Small intestine (tissue), 7 donors: Measurements from ENCODE around the gene SH2D6. TPM values are rescaled to one million over a fixed set of nuclear protein-coding genes. Genes with fewer than 3 reads are reported as not detected.

Source experiments
- DNase-seq, 2 donors: peaks; one replicate each; pipeline versions ENCODE4 v3.0.0 to v3.0.0-alpha.2; 2013
- FAIRE-seq: peaks from 2 replicates; lab custom pipeline; 2012; peaks lifted over from hg19 to GRCh38; lab: Jason Lieb, UNC
- H3K27ac ChIP-seq, 3 donors: one replicate each; pipeline ENCODE4 v1.5.1; 2013; ENCODE audit warnings: low read length in 2 of 3, mild to moderate bottlenecking in 2 of 3, control low read depth in 1 of 3, inconsistent platforms in 1 of 3, low read depth in 1 of 3, moderate library complexity in 1 of 3
- H3K27me3 ChIP-seq, 3 donors: one replicate each; pipeline ENCODE4 v1.6.1; 2013; ENCODE audit warnings: low read length in 3 of 3, inconsistent platforms in 1 of 3; ENCODE audit not compliant: control insufficient read depth in 3 of 3, insufficient read depth in 3 of 3
- H3K36me3 ChIP-seq, 3 donors: one replicate each; pipeline ENCODE4 v1.6.1; 2013; ENCODE audit warnings: low read length in 3 of 3, inconsistent platforms in 1 of 3, low read depth in 1 of 3, mild to moderate bottlenecking in 1 of 3, moderate library complexity in 1 of 3; ENCODE audit not compliant: control insufficient read depth in 3 of 3, insufficient read depth in 2 of 3
- H3K4me1 ChIP-seq, 3 donors: one replicate each; pipeline ENCODE4 v1.6.1; 2013; ENCODE audit warnings: low read length in 2 of 3, inconsistent platforms in 1 of 3, low read depth in 1 of 3, mild to moderate bottlenecking in 1 of 3, moderate library complexity in 1 of 3; ENCODE audit not compliant: control insufficient read depth in 3 of 3, insufficient read depth in 2 of 3
- H3K4me3 ChIP-seq, 3 donors: one replicate each; pipeline ENCODE4 v1.5.1; 2013; ENCODE audit warnings: low read length in 3 of 3, control low read depth in 1 of 3, inconsistent platforms in 1 of 3, low read depth in 1 of 3, mild to moderate bottlenecking in 1 of 3, moderate library complexity in 1 of 3
- H3K9me3 ChIP-seq, 2 donors: one replicate each; pipeline ENCODE4 v1.6.1; 2013; ENCODE audit warnings: low read depth in 1 of 2, low read length in 1 of 2; ENCODE audit not compliant: control insufficient read depth in 2 of 2, insufficient read depth in 1 of 2
- WGBS, 3 donors: extraction: QIAGEN DNeasy Blood & Tissue Kit; methylation state at CpG; one replicate each; pipeline ENCODE4 v1.1.7; 2013; 5-methylcytosine and 5-hydroxymethylcytosine counted together
- polyA plus RNA-seq, 4 donors: library from polyadenylated mRNA; stranded (reverse) in 3 of 4; unstranded in 1 of 4; fragments of 200-250 nt in 3 of 4; fragments of 120-200 nt in 1 of 4; gene quantifications; one replicate each; pipeline versions ENCODE4 v1.2.1 to v1.2.3, GENCODE V29; 2013
- donor health status: healthy with polysubstance abuse.
- donor health status: control.
- donor health status: control.
- donor health status: Bipolar disorder and iron deficiency.
- donor health status: healthy.

SH2D6 gene
- polyA plus RNA-seq, 4 donors = 2.8 to 122 (median 23.8) TPM

DNA sequence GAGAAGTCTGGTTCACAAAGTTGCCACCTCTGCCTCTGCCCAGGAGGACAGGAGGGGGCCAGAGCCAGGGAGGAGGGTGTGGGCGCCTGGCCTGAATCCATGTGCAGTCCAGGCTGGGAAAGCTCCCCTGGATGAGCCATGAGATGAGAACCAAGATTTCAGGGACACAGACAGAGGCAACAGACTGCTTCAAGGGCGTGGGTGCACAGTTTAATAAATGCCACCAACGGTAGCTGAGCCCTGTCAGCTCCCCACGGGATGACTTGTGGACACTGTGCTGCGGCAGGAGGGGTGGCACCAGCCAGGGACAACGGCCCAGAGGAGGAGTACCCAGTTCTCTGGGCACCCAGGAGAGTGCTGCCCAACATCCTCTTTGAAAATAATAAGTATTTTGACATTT lies 23.5 kb upstream of the SH2D6 start:
- WGBS, 3 donors = 80 to 87% (median 84%) methylated on average over 6 of the region's 6 CpGs
- no peak for FAIRE-seq
- no peaks in the 10 kb centered on the region for H3K27me3 ChIP-seq
- H3K4me3 ChIP-seq = no peak overlapping the region
- no peaks in the 10 kb centered on the region for H3K4me1 ChIP-seq
- H3K36me3 ChIP-seq = peaks cover 4 to 83% (median 5%) of the 10 kb centered on the region in 3 donors
- H3K27ac ChIP-seq = no peak overlapping the region
- DNase-seq = no peak
- H3K9me3 ChIP-seq = no peaks in the 10 kb centered on the region

GRCh38 chr2:85395912-85396475 lies 22.5 kb upstream of the SH2D6 start:
- Histone ChIP-seq H3K27me3 (no peaks in the 10 kb centered on the region), H3K27ac (peak overlapping the region in 1 of 3 donors; percentile 45), H3K4me1 (no peaks in the 10 kb centered on the region), H3K36me3 (peaks cover 0 to 83% (median 6%) of the 10 kb centered on the region in 3 donors), H3K9me3 (no peaks in the 10 kb centered on the region), H3K4me3 (no peak overlapping the region)
- FAIRE-seq = no peak
- DNase-seq = no peak
- WGBS, 3 donors = 92 to 93% (median 93%) methylated on average over 14 of the region's 14 CpGs

GRCh38 chr2:85396531-85397470 lies 21.7 kb upstream of the SH2D6 start:
- no peak for DNase-seq
- no peak overlapping the region for H3K4me3 ChIP-seq
- 42 to 52% (median 48%) methylated on average over 5 of the region's 5 CpGs for WGBS, 3 donors
- FAIRE-seq = no peak
- H3K27ac ChIP-seq = peak overlapping the region in 1 of 3 donors; percentile 45
- H3K27me3 ChIP-seq = no peaks in the 10 kb centered on the region
- peaks cover 0 to 83% (median 7%) of the 10 kb centered on the region in 3 donors for H3K36me3 ChIP-seq
- H3K4me1 ChIP-seq = no peaks in the 10 kb centered on the region
- H3K9me3 ChIP-seq = no peaks in the 10 kb centered on the region

DNA sequence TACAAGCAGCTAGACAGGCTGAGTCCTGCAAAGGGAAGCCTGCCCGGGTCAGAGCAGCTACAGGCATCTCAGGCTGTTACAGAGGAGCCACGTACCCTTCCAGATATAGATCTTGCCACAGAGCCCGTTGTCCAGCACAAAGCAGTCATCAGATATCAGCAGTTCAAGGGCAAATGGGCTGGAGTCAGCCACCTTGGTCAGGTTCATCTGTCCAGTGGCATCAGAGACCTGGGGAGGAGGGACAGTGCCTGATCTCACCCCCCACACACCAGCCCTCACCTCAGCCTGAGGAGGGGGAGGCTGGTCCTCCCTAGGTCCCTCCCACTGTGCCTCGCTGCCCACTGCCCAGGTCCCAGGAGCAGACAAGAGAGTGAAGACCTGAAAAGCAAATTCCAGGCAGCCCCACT lies 20.6 kb upstream of the SH2D6 start:
- FAIRE-seq = no peak
- Histone ChIP-seq H3K4me3 (no peak overlapping the region), H3K4me1 (no peaks in the 10 kb centered on the region), H3K27me3 (no peaks in the 10 kb centered on the region), H3K27ac (no peak overlapping the region), H3K36me3 (peaks cover 0 to 74% (median 7%) of the 10 kb centered on the region in 3 donors), H3K9me3 (no peaks in the 10 kb centered on the region)
- no peak for DNase-seq
- 85 to 93% (median 88%) methylated on average over 4 of the region's 4 CpGs for WGBS, 3 donors

DNA sequence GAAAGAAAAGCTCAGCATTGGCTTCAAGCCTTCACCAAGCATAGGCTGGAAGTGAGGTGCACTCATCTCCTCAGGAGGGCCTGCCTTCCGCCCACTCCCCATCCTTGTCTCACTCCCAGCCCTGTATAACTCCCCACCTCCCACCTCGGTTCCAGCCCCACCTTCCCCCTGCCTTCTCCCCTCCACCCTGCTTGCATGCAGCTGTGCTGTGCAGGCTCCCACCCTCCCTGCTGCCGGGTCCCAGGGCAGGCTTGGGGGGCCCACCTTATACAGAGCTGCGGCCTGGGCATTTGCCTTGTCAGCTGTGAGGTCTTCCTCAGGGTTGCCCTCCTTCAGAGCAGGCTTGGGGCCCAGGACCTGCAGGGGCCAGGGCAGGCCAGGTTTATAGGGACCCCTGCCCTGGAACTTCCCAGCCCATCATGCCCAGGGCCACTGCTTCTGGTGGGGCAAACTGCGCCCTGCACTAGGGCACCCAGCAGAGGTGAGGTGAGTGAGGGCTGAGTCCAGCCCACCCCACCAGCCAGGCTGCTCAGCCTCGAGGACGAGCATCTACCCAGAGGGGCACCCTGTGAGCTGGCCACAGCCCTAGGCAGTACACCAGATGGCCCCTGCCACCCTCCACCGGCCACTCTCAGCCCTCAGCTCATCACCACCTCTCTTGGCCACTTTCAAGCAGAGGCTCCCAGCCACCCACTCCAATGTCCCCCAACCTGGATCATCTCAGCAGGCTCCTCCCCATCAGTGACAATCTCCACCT lies 19.9 kb upstream of the SH2D6 start:
- FAIRE-seq = no peak
- DNase-seq = no peak
- no peaks in the 10 kb centered on the region for H3K4me1 ChIP-seq
- H3K9me3 ChIP-seq = peaks cover 0 to 5% of the 10 kb centered on the region in 2 donors
- H3K36me3 ChIP-seq = peaks cover 0 to 70% (median 7%) of the 10 kb centered on the region in 3 donors
- WGBS, 3 donors = 92 to 97% (median 93%) methylated on average over 5 to 8 of the region's 8 CpGs
- no peak overlapping the region for H3K27ac ChIP-seq
- H3K4me3 ChIP-seq = no peak overlapping the region
- H3K27me3 ChIP-seq = no peaks in the 10 kb centered on the region

DNA sequence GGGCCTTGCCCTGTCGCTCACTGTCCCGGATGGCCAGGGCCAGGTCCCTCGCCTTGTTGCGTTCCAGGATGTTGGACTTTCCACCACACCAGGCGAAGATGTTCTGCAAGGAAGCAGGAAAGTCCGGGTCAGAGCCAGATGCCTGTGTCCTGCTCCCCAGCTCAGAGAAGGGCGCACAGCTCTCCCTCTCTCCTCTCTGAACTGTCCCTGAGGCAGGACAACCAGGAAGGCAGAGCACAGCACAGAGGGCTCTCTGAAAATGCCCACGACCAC lies 19.4 kb upstream of the SH2D6 start:
- DNase-seq (no peak), FAIRE-seq (no peak)
- Histone ChIP-seq H3K4me3 (no peak overlapping the region), H3K9me3 (peaks cover 0 to 5% of the 10 kb centered on the region in 2 donors), H3K36me3 (peaks cover 0 to 65% (median 7%) of the 10 kb centered on the region in 3 donors), H3K4me1 (no peaks in the 10 kb centered on the region), H3K27me3 (no peaks in the 10 kb centered on the region), H3K27ac (no peak overlapping the region)
- 91 to 95% (median 95%) methylated on average over 8 of the region's 8 CpGs for WGBS, 3 donors

DNA sequence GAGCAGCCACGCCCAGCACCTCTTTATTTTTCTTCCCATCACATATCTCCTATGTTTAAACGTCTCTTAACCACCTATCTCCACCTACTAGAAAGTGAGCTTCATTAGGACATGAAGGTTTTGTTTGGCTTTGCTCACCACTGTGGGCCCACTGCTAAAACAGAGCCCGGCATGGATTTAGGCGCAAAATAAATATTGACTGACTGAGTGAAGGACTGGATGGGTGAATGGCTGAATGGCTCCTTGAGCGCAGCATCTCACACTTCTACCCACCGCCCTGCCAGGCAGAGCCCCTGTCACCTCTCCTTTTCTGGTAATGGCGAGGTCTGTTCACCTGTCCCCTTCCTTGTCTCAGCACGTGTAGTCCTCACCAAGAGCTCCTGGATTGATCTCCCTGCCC lies 18.5 kb upstream of the SH2D6 start:
- H3K27ac ChIP-seq = no peak overlapping the region
- DNase-seq (no peak), FAIRE-seq (no peak)
- 93 to 95% (median 93%) methylated on average over 8 of the region's 8 CpGs for WGBS, 3 donors
- H3K4me3 ChIP-seq = no peak overlapping the region
- H3K4me1 ChIP-seq = no peaks in the 10 kb centered on the region
- H3K36me3 ChIP-seq = peaks cover 0 to 56% (median 7%) of the 10 kb centered on the region in 3 donors
- peaks cover 0 to 5% of the 10 kb centered on the region in 2 donors for H3K9me3 ChIP-seq
- H3K27me3 ChIP-seq = no peaks in the 10 kb centered on the region
